Measurements from ENCODE around the gene TMEM144.

Gene TMEM144

DNA sequence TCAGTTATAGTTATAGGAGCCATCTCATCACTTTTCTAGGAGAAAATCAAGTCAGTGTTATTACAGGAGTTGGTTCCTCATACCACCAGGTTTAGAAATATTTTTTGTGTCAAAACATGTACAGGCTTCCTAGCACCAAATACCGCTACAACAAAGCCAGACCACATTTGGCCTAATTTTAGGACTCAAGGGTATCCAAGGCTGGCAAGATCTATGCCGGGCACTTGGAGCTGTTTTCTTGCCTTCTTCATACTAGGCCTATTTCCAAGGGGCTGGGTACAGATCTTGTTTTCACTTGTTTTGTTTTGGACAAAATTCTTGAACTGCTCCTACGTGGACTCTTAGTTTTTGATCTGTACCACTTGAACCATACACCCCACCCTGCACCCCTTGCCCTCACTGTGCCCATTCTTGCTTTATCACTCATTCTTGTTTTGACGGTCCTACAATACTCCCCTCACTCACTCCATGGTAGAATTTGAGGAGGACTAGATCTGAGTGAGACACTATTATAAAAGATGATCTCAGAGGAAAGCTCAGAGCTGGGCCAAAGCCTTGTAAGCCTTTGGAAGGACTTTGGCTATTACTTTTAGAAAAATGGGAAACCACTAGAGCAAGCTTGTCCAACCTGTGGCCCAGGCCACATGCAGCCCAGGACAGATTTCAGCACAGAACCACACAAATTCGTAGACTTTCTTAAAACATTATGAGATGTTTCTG lies 17.7 kb upstream of the TMEM144 start:
- H3K9me3 ChIP-seq (ENCODE audit: control insufficient read depth, low read length), result no peaks in the 10 kb centered on the region
- H3K4me3 ChIP-seq (ENCODE audit: extremely low read depth, insufficient read depth, low read length, poor library complexity, severe bottlenecking), result no peak overlapping the region
- H3K4me1 ChIP-seq (ENCODE audit: control insufficient read depth, insufficient read depth, low read length, poor library complexity, severe bottlenecking), result no peaks in the 10 kb centered on the region
- H3K36me3 ChIP-seq (ENCODE audit: control insufficient read depth, insufficient read depth, low read length), result no peaks in the 10 kb centered on the region
- 100% methylated on average over 2 of the region's 5 CpGs for WGBS, 2 experiments (ENCODE audit: insufficient coverage in 2 of 2)
- H3K27ac ChIP-seq (ENCODE audit: low read depth, low read length, severe bottlenecking), result no peak overlapping the region

DNA sequence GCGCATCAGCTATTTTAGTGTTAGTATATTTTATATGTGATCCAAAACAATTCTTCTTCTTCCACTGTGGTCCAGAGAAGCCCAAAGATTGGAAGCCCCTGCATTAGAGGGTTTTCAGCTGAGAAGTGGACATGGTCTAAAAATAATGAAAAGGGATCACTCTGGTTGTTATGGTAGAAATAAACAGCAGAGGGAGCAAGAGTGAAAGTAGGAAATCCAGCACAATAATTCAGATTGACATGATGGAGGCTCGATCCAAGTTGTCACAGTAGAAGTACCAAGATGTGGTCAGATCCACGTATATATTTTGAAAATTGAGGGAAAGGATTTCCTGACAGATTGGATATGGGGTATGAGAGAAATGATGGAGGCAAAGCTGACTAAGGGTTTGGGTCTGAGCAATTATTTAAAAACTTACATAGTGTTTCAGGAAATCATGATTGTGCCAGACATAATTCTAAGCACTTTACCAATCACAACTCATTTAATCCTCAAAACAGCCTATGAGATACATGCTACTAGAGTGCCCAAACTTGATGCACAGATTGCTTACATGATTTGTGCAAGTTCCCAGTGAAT lies 17.0 kb upstream of the TMEM144 start:
- no peaks in the 10 kb centered on the region for H3K4me1 ChIP-seq (ENCODE audit: control insufficient read depth, insufficient read depth, low read length, poor library complexity, severe bottlenecking)
- H3K36me3 ChIP-seq (ENCODE audit: control insufficient read depth, insufficient read depth, low read length), result no peaks in the 10 kb centered on the region
- no peak overlapping the region for H3K27ac ChIP-seq (ENCODE audit: low read depth, low read length, severe bottlenecking)
- 40 to 51% methylated on average over 2 of the region's 3 CpGs for WGBS, 2 experiments (ENCODE audit: insufficient coverage in 2 of 2)
- H3K9me3 ChIP-seq (ENCODE audit: control insufficient read depth, low read length), result no peaks in the 10 kb centered on the region
- no peak overlapping the region for H3K4me3 ChIP-seq (ENCODE audit: extremely low read depth, insufficient read depth, low read length, poor library complexity, severe bottlenecking)

DNA sequence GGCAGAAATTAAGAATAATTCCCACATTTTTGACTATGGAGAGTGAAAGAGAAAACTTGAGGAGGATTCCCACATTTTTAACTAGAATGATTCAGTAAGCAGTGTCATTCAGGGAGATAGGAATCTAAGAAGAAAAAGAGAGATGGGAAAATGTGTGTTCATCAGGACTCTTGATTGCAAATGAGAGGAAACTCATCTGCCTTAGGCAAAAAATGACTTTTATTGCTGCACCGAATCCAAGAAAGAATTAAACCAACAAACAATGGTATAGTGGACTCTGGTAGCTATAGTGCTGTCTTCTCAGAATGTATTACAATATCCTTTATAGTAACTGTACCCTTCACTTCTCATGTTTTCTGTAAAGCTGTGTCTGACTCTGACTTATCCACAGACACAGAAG lies 15.0 kb upstream of the TMEM144 start:
- Histone ChIP-seq H3K4me1 (ENCODE audit: control insufficient read depth, insufficient read depth, low read length, poor library complexity, severe bottlenecking) (no peaks in the 10 kb centered on the region), H3K4me3 (ENCODE audit: extremely low read depth, insufficient read depth, low read length, poor library complexity, severe bottlenecking) (no peak overlapping the region), H3K9me3 (ENCODE audit: control insufficient read depth, low read length) (no peaks in the 10 kb centered on the region), H3K36me3 (ENCODE audit: control insufficient read depth, insufficient read depth, low read length) (no peaks in the 10 kb centered on the region), H3K27ac (ENCODE audit: low read depth, low read length, severe bottlenecking) (no peak overlapping the region)
- WGBS, 2 experiments (ENCODE audit: insufficient coverage in 2 of 2), result no CpG with 5 or more reads among the region's 1 CpG

DNA sequence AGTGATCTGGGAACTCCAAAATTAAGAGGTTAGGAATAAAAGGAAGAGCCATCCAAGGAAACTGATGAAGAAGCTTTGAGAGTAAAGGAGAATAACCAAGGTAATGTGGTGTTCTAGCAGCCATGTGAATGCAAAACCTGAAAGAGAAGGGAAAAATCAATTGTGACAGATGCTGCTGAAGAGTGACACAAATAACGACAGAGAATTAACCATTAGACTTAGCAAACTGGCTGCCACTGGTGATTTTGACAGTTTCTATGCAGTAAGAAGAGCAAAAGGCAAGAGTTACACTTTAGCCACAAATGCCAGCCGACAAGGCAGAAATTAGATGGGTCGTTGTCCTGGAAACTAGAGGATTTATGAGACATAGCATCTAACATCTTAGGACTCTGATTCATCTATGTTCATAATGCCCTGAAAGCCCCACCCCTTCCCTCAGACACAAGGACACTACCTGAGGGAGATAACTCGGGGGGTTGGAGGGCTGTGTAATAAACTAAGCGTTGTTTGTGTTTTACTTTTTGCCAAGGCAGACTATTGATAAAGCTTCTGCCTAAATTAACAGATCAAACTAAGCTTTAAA lies 13.0 kb upstream of the TMEM144 start:
- Histone ChIP-seq H3K4me1 (ENCODE audit: control insufficient read depth, insufficient read depth, low read length, poor library complexity, severe bottlenecking) (peaks cover 3% of the 10 kb centered on the region), H3K4me3 (ENCODE audit: extremely low read depth, insufficient read depth, low read length, poor library complexity, severe bottlenecking) (no peak overlapping the region), H3K9me3 (ENCODE audit: control insufficient read depth, low read length) (no peaks in the 10 kb centered on the region), H3K27ac (ENCODE audit: low read depth, low read length, severe bottlenecking) (no peak overlapping the region), H3K36me3 (ENCODE audit: control insufficient read depth, insufficient read depth, low read length) (no peaks in the 10 kb centered on the region)
- 89 to 100% methylated on average over 3 of the region's 5 CpGs for WGBS, 2 experiments (ENCODE audit: insufficient coverage in 2 of 2)

DNA sequence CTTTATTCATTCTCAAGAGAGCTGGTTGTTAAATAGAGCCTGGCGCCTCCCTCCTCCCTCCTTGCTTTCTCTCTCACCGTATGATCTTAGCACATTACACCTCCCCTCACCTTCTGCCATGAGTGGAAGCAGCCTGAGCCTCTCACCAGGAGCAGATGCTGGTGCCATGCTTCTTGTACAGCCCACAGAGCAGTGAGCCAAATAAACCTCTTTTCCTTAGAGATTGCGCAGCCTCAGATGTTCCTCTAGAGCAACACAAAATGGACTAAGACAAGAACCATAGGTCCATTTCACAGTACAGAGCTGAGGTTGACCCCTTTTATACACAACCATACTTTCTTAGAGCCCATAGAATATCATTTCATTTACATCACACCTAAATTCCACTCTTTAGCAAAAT lies 10.1 kb upstream of the TMEM144 start:
- Histone ChIP-seq H3K27ac (ENCODE audit: low read depth, low read length, severe bottlenecking) (no peak overlapping the region), H3K4me3 (ENCODE audit: extremely low read depth, insufficient read depth, low read length, poor library complexity, severe bottlenecking) (no peak overlapping the region), H3K9me3 (ENCODE audit: control insufficient read depth, low read length) (no peaks in the 10 kb centered on the region), H3K4me1 (ENCODE audit: control insufficient read depth, insufficient read depth, low read length, poor library complexity, severe bottlenecking) (peaks cover 3% of the 10 kb centered on the region), H3K36me3 (ENCODE audit: control insufficient read depth, insufficient read depth, low read length) (no peaks in the 10 kb centered on the region)
- 87 to 90% methylated on average over 2 to 3 of the region's 3 CpGs for WGBS, 2 experiments (ENCODE audit: insufficient coverage in 2 of 2)

DNA sequence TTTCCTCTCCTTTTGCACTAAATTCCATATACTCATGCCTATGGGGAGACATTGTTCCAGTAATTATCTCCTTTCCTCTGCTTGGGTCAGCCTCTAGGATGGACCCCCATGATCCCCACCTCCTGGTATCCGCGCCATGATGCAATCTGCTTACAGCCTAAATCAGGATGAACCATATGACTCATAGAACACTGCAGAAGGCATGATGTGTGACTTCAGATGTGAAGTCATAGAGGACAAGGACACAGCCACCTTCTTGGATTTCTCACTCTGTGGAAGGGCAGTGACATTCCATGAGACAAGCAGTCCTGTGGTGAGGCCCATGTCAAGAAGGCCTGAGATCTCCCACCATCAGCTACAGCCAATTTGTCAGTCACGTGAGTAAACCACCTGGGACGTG lies 9.0 kb upstream of the TMEM144 start:
- H3K36me3 ChIP-seq (ENCODE audit: control insufficient read depth, insufficient read depth, low read length), result no peaks in the 10 kb centered on the region
- 93 to 94% methylated on average over 2 to 4 of the region's 4 CpGs for WGBS, 2 experiments (ENCODE audit: insufficient coverage in 2 of 2)
- H3K4me3 ChIP-seq (ENCODE audit: extremely low read depth, insufficient read depth, low read length, poor library complexity, severe bottlenecking), result no peak overlapping the region
- H3K9me3 ChIP-seq (ENCODE audit: control insufficient read depth, low read length), result no peaks in the 10 kb centered on the region
- peaks cover 3% of the 10 kb centered on the region for H3K4me1 ChIP-seq (ENCODE audit: control insufficient read depth, insufficient read depth, low read length, poor library complexity, severe bottlenecking)
- no peak overlapping the region for H3K27ac ChIP-seq (ENCODE audit: low read depth, low read length, severe bottlenecking)

DNA sequence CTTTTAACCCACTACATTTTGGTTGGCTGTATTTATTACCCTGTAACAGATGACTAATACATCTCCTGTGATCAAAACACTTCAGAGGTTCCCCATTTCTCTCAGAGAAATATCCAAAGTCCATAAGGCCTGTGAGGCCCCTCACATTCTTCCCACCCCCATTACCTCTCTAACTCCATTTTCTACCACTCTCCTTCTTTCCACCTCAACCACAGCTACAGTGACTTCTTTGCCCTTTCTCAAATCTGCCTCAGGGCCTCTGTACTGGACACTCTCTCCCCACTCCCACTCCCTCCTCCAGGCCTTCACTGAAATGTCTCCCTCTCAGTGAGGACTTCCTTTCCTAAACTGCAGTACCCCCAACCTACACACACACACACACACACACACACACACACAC lies 8.4 kb upstream of the TMEM144 start:
- no peaks in the 10 kb centered on the region for H3K36me3 ChIP-seq (ENCODE audit: control insufficient read depth, insufficient read depth, low read length)
- H3K4me1 ChIP-seq (ENCODE audit: control insufficient read depth, insufficient read depth, low read length, poor library complexity, severe bottlenecking), result peaks cover 3% of the 10 kb centered on the region
- H3K4me3 ChIP-seq (ENCODE audit: extremely low read depth, insufficient read depth, low read length, poor library complexity, severe bottlenecking), result no peak overlapping the region
- no peak overlapping the region for H3K27ac ChIP-seq (ENCODE audit: low read depth, low read length, severe bottlenecking)
- H3K9me3 ChIP-seq (ENCODE audit: control insufficient read depth, low read length), result no peaks in the 10 kb centered on the region

DNA sequence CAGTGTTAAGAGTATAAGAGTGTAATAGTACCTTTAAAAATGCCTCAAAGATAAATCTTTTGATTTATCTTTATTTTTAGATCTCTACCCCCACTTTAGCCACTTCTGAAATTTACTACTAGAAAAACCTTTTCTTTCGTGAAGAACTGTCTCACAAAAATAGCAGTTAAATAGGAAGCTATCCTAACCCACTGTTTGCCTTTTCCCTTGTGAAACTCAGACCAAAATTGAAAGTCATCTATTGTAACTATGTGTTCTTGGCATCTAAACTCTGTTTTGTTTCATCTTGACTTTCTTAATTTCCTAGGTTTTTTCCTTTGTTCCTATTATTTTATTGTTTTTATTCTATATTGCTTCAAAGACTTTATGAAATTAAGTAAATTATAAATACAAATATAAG lies 7.8 kb upstream of the TMEM144 start:
- Histone ChIP-seq H3K4me1 (ENCODE audit: control insufficient read depth, insufficient read depth, low read length, poor library complexity, severe bottlenecking) (peaks cover 3% of the 10 kb centered on the region), H3K27ac (ENCODE audit: low read depth, low read length, severe bottlenecking) (no peak overlapping the region), H3K9me3 (ENCODE audit: control insufficient read depth, low read length) (no peaks in the 10 kb centered on the region), H3K36me3 (ENCODE audit: control insufficient read depth, insufficient read depth, low read length) (no peaks in the 10 kb centered on the region), H3K4me3 (ENCODE audit: extremely low read depth, insufficient read depth, low read length, poor library complexity, severe bottlenecking) (no peak overlapping the region)
- 83% methylated on average over 1 of the region's 1 CpG; no CpG with 5 or more reads in 1 of the 2 experiments for WGBS, 2 experiments (ENCODE audit: insufficient coverage in 2 of 2)

DNA sequence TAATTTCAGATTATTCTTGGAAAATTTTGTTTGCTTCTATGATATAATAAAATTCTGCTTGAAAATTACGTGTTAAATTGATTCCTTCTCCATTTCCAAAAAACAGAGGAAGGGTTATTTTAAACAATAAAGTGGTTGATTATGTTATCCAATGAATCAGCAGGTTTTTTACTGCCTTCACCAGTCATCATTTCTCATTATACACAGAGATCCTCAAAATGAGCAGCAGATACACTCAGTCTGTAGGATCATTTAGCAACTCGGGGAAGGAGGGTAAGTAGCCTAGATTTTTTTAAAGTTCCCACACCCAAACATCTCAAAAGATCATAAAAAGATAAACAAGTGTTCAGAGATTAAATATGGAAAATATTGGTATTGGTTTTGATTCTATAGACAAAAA lies 6.8 kb upstream of the TMEM144 start:
- Histone ChIP-seq H3K4me1 (ENCODE audit: control insufficient read depth, insufficient read depth, low read length, poor library complexity, severe bottlenecking) (peaks cover 3% of the 10 kb centered on the region), H3K9me3 (ENCODE audit: control insufficient read depth, low read length) (no peaks in the 10 kb centered on the region), H3K36me3 (ENCODE audit: control insufficient read depth, insufficient read depth, low read length) (no peaks in the 10 kb centered on the region), H3K4me3 (ENCODE audit: extremely low read depth, insufficient read depth, low read length, poor library complexity, severe bottlenecking) (no peak overlapping the region), H3K27ac (ENCODE audit: low read depth, low read length, severe bottlenecking) (no peak overlapping the region)
- WGBS, 2 experiments (ENCODE audit: insufficient coverage in 2 of 2), result no CpG with 5 or more reads among the region's 2 CpGs

DNA sequence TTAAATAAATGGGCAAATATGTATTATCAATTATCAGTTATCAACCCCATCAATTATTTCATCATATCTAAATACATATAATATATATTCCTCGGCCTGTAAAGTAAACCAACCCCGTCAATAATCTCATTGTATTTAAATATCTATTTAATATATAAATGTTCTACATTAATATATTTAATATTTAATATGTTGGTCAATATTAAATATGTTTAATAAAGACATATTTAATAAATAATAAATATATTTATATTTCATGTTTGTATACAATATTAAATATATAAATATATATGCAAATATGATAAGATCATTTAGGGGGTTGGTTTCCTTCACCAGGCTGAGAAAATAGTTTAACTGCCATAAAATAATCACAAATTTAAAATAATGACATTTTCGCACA lies 6.4 kb upstream of the TMEM144 start:
- Histone ChIP-seq H3K27ac (ENCODE audit: low read depth, low read length, severe bottlenecking) (no peak overlapping the region), H3K9me3 (ENCODE audit: control insufficient read depth, low read length) (no peaks in the 10 kb centered on the region), H3K4me3 (ENCODE audit: extremely low read depth, insufficient read depth, low read length, poor library complexity, severe bottlenecking) (no peak overlapping the region), H3K4me1 (ENCODE audit: control insufficient read depth, insufficient read depth, low read length, poor library complexity, severe bottlenecking) (peaks cover 3% of the 10 kb centered on the region), H3K36me3 (ENCODE audit: control insufficient read depth, insufficient read depth, low read length) (no peaks in the 10 kb centered on the region)
- WGBS, 2 experiments (ENCODE audit: insufficient coverage in 2 of 2), result no CpG with 5 or more reads among the region's 3 CpGs

DNA sequence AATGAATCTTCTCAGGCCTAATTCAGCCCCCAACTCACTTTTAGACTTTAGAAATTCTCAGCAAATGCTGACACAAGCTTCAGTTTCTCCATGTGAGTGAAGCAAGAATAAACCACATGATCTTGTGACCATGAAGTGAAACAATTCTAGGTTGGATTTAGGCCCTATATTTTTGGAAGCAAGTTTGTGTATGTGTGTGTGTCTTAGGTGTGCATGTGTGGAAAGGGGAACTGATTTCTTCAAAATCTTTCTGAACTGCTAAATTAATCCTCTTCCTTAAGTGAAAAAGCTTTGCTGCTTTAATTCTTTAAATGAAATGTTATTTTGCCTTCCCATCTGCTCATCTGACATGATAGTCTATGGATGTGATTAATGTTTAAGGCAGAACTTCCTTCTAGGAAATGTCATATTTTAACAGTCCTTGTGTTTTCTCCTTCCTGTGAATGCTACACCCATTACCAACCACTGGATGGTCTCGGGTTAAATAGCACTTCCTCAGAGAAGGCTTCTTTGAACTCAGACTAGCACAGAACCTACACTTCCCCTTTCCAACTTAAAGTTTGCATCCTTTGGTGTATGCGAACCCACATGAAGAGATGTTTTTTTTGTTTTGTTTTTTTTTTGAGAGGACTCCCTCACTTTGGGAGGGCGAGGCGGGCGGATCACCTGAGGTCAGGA lies 1.2 kb upstream of the TMEM144 start:
- Histone ChIP-seq H3K36me3 (ENCODE audit: control insufficient read depth, insufficient read depth, low read length) (no peaks in the 10 kb centered on the region), H3K4me3 (ENCODE audit: extremely low read depth, insufficient read depth, low read length, poor library complexity, severe bottlenecking) (no peak overlapping the region), H3K4me1 (ENCODE audit: control insufficient read depth, insufficient read depth, low read length, poor library complexity, severe bottlenecking) (peaks cover 7% of the 10 kb centered on the region), H3K9me3 (ENCODE audit: control insufficient read depth, low read length) (no peaks in the 10 kb centered on the region), H3K27ac (ENCODE audit: low read depth, low read length, severe bottlenecking) (no peak overlapping the region)
- 83% methylated on average over 1 of the region's 5 CpGs; no CpG with 5 or more reads in 1 of the 2 experiments for WGBS, 2 experiments (ENCODE audit: insufficient coverage in 2 of 2)
